Epithelial cell of esophagus (primary cell): ENCODE data around the gene NID2.

Experiments used
- DNase-seq: peaks from one replicate; pipeline ENCODE4 v3.0.0; 2010; ENCODE audit warnings: low read depth
- H3K4me3 ChIP-seq: 2 replicates; pipeline ENCODE4 v1.5.1; 2011; ENCODE audit warnings: mild to moderate bottlenecking, low read length, control low read depth
- CTCF ChIP-seq: IDR thresholded peaks from 2 replicates; pipeline ENCODE4 v1.5.1; 2011; ENCODE audit warnings: low read depth, mild to moderate bottlenecking, low read length, control low read depth, inconsistent platforms; ENCODE audit not compliant: insufficient read depth; ENCODE audit errors: missing control alignments

NID2 gene

GRCh38 chr14:52020866-52021717, 47.8 kb downstream of the NID2 start:
- no peak for DNase-seq
- no peak overlapping the region for H3K4me3 ChIP-seq
- TF ChIP-seq CTCF: no peak

DNA sequence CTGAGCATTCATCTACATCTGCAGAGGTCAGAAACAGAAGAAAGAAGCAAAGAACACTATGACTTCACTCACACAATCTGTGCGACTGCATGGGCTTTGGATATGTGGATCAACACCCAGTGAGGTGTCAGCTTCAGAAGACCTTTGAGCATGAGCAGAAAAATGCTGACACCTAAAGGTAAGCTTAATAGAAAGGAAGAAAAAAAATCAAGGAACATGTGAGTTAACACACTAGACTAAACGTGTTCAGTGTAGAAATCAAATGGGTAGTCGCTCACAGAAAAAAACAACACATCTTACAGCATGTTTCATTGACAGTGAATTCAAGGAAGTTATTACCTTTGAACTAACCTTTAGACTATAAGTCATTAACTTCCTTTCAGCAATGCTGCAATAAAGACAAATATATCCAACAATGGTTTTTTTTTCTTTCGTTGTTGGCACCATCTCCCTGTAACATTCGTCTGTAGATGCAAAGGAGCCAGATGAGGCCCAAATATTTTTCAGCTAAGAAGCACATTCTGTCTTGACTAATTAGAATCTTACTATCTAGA, 48.6 kb downstream of the NID2 start:
- no peak for TF ChIP-seq CTCF
- H3K4me3 ChIP-seq: no peak overlapping the region
- DNase-seq: no peak

- no peak overlapping the region for H3K4me3 ChIP-seq
- no peak for TF ChIP-seq CTCF
- DNase-seq: no peak
Observed at GRCh38 chr14:52018970-52019369, 49.9 kb downstream of the NID2 start.

DNA sequence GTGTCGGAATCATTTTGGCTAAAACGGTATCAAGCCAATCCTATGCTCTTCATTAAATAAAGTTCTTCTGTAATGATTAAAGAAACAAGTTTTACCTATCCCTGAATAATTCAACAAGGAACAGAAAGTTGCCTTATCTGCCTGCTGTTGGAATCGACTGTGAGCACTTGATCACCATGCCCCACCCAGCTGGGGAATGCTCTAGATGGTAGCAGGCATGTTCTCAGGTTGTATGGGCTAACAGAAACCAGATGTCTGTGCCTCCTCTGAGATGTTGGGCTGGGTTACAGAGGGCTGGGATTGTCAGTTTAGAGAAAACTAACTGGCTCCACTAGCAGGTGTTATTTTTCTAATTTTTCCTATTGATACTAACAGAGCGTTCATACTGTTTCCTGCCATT, 50.6 kb downstream of the NID2 start:
- no peak overlapping the region for H3K4me3 ChIP-seq
- DNase-seq: peak; percentile 58
- TF ChIP-seq CTCF: no peak

DNA sequence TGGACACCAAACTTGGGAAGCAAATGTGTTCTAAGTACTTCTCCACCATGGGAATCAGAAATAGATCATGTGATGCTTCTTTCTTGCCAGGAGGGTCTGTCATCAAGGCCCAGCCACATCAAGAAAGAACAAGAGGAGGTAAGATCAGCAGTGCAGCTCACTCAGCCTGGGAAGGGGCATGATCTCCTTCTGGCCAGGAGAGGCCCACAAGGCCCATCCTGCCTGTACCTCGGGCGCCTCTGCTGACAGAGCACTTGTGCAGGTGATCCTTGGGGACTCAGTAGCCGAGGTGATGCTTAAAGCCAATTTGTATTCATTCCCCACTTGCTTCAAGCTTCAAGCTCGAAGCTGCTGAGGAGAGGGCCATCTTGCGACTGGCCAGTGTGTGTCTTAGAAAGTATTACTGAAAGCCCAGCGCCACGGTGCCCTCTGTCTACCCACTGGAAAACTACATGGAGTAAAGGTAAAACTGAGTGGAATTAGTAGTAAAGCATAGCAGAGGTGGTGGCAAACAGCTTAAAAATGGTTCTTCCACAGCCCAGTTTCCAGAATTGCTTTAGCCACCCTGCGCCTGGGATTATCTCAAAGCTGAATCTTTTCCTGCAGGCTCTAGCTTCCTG, 53.3 kb downstream of the NID2 start:
- DNase-seq: peak; percentile 29
- H3K4me3 ChIP-seq: no peak overlapping the region
- peak; percentile 46 for TF ChIP-seq CTCF

DNA sequence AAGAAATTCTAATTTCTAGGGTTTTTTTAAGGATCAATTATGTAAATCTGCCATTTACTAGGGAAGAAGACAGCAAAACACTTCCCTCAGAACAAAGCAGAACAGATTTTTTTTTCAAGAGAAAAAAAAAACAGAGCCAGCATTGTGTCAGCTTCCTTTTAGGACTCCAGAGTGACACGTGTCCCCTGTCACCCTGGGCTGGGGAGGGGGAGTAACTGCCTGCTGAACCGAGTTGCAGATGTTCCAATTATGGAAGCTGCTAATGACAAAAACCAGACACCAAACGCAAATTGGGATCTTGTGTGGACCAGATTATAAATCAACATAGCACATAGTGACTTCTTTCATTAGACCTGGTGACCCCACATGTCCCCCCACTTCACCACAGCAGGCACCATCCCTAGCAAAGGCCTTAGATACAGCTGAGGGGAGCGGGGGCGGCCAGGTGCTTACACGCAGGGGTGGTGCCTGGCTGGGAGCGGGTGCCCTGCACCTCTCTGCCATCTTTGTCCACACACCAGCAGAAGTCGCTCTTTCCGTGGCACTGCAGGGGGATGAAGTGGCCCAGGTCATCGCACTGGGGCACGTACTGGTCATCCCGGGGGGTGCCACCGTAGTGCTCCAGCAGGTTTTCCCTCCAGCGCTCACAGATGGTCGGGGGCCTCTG, 54.1 kb downstream of the NID2 start:
- no peak overlapping the region for H3K4me3 ChIP-seq
- TF ChIP-seq CTCF: no peak
- DNase-seq: no peak
